LNCaP clone FGC (cell line): ENCODE data around the gene SPAG9.

ENCODE experiments used
- DNase-seq: peaks from one replicate; pipeline ENCODE4 v3.0.0-alpha.2; 2011; ENCODE audit warnings: low read depth
- H3K4me3 ChIP-seq: 2 replicates; pipeline ENCODE4 v1.5.1; 2011; ENCODE audit warnings: mild to moderate bottlenecking, low read depth, low read length, control low read depth
- TF ChIP-seq, protein P1 (sequence below): IDR thresholded peaks from 2 replicates; pipeline ENCODE4 v1.5.1; 2012; ENCODE audit warnings: mild to moderate bottlenecking; ENCODE audit not compliant: control insufficient read depth, insufficient read depth; ENCODE audit errors: extremely low read depth

Gene SPAG9

DNA sequence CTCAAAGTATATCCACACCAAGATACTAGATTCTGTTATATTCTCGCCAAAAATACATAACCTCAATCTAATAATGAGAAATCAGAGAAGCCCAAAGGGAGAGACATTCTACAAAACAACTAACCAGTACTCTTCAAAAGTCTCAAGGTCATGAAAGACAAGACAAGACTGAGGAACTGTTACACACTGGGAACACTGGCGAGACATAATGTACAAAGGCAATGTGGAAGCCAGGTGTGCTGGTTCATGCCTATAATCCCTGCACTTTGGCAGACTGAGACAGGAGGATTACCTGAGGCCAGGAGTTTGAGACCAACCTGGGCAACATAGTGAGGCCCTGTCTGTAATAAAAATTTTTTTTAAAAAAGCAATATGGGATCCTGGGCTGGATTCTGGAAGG is 85.9 kb downstream of the SPAG9 start:
- TF ChIP-seq, protein P1, sequence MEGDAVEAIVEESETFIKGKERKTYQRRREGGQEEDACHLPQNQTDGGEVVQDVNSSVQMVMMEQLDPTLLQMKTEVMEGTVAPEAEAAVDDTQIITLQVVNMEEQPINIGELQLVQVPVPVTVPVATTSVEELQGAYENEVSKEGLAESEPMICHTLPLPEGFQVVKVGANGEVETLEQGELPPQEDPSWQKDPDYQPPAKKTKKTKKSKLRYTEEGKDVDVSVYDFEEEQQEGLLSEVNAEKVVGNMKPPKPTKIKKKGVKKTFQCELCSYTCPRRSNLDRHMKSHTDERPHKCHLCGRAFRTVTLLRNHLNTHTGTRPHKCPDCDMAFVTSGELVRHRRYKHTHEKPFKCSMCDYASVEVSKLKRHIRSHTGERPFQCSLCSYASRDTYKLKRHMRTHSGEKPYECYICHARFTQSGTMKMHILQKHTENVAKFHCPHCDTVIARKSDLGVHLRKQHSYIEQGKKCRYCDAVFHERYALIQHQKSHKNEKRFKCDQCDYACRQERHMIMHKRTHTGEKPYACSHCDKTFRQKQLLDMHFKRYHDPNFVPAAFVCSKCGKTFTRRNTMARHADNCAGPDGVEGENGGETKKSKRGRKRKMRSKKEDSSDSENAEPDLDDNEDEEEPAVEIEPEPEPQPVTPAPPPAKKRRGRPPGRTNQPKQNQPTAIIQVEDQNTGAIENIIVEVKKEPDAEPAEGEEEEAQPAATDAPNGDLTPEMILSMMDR, result no peak
- no peak for DNase-seq
- H3K4me3 ChIP-seq, result no peak overlapping the region

DNA sequence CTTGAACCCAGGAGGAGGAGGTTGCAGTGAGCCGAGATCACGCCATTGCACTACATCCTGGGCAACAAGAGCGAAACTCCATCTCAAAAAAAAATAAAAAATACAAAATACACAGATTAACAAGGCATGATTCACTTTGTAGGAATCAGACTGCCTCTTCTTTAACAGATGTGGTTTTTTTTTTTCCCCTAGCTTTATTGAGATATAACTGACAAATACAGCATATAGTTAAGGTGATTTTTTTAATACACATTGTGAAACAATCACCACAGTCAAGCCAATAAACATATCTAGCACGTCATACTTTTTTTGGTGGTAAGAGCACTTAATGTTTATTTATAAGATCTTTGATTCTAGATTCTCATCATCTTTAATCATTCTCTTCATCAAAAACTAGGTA is 87.8 kb downstream of the SPAG9 start:
- no peak for DNase-seq
- no peak overlapping the region for H3K4me3 ChIP-seq
- TF ChIP-seq, protein P1, result no peak

DNA sequence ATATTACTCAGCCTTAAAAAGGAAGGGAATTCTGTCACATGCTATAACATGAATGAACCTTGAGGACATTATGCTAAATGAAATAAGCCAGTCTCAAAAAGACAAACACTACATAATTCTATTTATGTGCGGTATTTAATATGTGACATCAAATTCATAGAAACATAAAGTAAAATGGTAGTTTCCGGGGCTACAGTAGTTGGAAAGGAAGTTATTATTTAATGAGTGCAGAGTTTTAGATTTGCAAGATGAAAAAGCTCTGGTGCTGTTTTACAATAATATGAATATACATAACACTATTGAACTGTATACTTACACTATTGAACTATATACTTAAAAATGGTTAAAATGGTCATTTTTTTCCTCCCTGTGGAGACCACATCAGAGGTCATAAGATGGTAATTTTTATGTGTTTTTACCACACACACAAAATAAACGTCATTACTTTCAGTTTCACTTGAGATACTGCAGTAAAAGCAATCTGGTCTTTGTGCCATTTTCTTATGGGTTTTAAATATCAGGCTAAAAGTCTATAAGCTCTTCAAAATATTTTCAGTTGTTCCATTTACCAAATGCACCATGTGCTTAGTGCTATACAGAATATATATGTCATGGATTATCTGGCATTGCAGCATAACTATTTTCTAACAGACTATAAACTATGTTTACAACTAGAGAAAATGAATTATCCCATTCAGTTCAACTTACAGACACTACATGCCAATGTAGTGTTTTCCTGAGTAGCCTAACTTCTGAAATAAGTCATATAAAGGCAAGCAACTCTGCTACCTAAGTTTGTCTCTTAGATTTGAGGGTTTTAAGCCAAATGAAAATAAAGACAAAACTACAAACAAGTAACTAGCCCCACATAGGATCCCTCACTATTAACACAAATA is 90.9 kb downstream of the SPAG9 start:
- DNase-seq, result no peak
- TF ChIP-seq, protein P1, result no peak
- no peak overlapping the region for H3K4me3 ChIP-seq

DNA sequence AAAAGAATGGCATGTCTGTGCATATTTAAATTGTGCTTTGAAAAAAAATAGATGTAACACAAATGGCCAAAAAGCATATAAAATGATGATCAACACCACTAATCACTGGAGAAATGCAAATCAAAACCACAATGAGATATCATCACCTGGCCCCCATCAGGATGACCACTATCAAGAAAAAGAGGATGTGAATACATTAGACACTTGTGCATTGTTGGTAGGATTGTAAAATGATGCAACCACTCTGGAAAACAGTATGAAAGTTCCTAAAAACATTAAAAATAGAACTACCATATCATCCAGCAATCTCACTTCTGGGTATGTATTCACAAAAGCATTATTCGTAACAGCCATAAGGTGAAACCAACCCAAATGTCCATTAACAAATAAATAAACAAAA is 91.5 kb downstream of the SPAG9 start:
- TF ChIP-seq, protein P1, result no peak
- no peak overlapping the region for H3K4me3 ChIP-seq
- DNase-seq, result no peak

DNA sequence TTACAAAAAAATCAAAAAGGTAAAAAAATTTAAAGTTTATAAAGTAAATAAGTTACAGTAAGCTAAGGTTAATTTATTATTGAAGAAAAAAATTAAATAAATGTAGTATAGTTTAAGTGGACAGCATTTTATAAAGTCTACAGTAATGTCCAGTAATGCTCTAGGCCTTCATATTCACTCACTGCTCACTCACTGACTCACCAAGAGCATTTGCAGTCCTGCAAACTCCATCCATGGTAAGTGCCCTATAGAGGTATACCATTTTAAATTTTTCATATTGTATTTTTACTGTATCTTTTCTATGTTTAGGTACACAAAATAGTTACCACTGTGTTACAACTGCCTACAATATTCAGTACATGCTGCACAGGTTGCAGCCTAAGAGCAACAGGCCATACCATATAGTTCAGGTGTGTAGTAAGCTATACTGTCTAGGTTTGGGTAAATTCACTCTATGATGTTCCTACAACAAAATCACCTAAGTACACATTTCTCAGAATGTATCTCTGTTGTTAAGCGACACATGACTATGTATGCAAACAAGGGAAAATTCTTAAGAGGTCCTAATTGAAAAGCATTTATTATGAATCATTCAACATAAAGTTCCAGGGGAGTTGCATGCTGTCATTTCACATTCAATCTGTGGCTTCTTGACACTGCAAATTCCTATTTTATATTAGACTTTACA is 92.3 kb downstream of the SPAG9 start:
- DNase-seq, result no peak
- no peak overlapping the region for H3K4me3 ChIP-seq
- TF ChIP-seq, protein P1, result no peak

DNA sequence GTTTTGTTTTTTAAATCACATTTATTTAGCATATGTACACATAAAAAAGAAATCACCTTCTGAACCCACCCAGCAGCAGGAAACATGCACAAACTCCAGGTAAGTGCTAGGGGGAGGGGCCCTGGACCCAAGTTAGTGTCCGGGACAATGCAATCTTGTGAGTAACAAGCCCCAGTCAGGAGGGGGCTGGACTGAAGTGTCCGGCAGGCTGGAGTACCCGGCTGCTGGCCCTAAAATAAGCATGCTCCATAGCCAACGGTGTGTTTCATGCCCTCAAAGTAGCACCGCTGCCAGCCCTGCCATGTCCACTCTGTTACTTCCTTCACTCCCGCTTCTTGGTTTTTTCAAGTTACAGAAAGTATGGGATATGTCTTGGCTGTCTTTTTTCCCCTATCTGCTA is 102.1 kb downstream of the SPAG9 start:
- DNase-seq, result no peak
- no peak overlapping the region for H3K4me3 ChIP-seq
- TF ChIP-seq, protein P1, result no peak

DNA sequence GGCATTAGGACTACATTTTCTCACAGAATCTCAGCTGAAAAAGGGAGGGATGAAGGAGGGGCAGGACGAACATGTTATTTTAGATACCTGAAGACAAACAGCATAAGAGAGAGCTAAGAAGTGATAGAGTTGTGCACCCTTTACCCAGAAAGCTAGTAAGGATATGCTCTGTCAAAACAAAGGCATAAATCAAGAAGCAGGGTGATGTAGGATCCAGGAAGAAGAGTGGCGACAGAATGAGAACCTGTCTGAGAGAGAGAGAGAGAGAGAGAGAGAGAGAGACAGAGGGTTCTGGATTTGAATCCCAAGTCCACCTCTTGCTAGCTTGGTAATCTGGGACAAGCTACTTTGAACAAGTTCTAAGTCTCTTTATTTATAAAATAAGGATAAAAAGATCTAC is 103.4 kb downstream of the SPAG9 start:
- TF ChIP-seq, protein P1, result no peak
- no peak for DNase-seq
- no peak overlapping the region for H3K4me3 ChIP-seq
